H1 (cell line): ENCODE measurements around the gene OR52E8. TPM values are rescaled to one million over a fixed set of nuclear protein-coding genes. Genes with fewer than 3 reads are reported as not detected.

Experiments
- KDM4A ChIP-seq: IDR thresholded peaks from one replicate; pipeline ENCODE4 v1.7.1; 2012; ENCODE audit warnings: low read depth, mild to moderate bottlenecking, moderate library complexity, low read length, inconsistent platforms; ENCODE audit not compliant: severe bottlenecking
- MAFK ChIP-seq: IDR thresholded peaks from 2 replicates; pipeline ENCODE4 v1.6.1; 2012; ENCODE audit warnings: low read depth, mild to moderate bottlenecking, improper control_type of control experiment, low read length
- NRF1 ChIP-seq: IDR thresholded peaks from 2 replicates; pipeline ENCODE4 v1.6.1; 2011; ENCODE audit warnings: mild to moderate bottlenecking, low read depth, low read length, improper control_type of control experiment
- POLR2A ChIP-seq, 2 experiments: IDR thresholded peaks; 1 replicate in 1 of 2; 2 replicates in 1 of 2; pipeline ENCODE4 v1.6.1; 2011; ENCODE audit warnings: low read depth in 2 of 2, low read length in 2 of 2, mild to moderate bottlenecking in 2 of 2; ENCODE audit errors: control extremely low read depth in 1 of 2
- RAD21 ChIP-seq, 2 experiments: IDR thresholded peaks in 1 of 2; conservative IDR thresholded peaks in 1 of 2; 2 replicates each; pipeline ENCODE4 v1.6.1; 2011; ENCODE audit warnings: low read depth in 2 of 2, low read length in 2 of 2, improper control_type of control experiment in 1 of 2, inconsistent platforms in 1 of 2, mild to moderate bottlenecking in 1 of 2, moderate library complexity in 1 of 2
- SP2 ChIP-seq: IDR thresholded peaks from 2 replicates; pipeline ENCODE4 v1.6.1; 2012; ENCODE audit warnings: mild to moderate bottlenecking, low read length, inconsistent platforms
- TAF1 ChIP-seq: IDR thresholded peaks from 2 replicates; pipeline ENCODE4 v1.6.1; 2011; ENCODE audit warnings: mild to moderate bottlenecking, low read depth, low read length
- TEAD4 ChIP-seq: IDR thresholded peaks from 2 replicates; pipeline ENCODE4 v1.6.1; 2012; ENCODE audit warnings: low read depth, low read length, inconsistent platforms, mixed read lengths
- polyA plus RNA-seq, 7 experiments: library from polyadenylated mRNA; depleted of rRNA in 3 of 7; stranded (reverse) in 5 of 7; unstranded in 2 of 7; fragments of >200 nt in 5 of 7; fragments of 200-250 nt in 2 of 7; gene quantifications; 1 replicate in 5 of 7; 2 replicates in 1 of 7; 4 replicates in 1 of 7; pipeline versions ENCODE4 v1.2.1 to v1.2.3, GENCODE V29; 2011 to 2013; ENCODE audit warnings: missing spikeins in 2 of 7, mixed read lengths in 2 of 7
- total RNA-seq: library from RNA; stranded (reverse); fragmentation: NEBNext Ultra II Directional; extraction: Animal tissue kit (Norgen Biotek cat#: 25700); gene quantifications from 2 replicates; pipeline ENCODE4 v1.2.1, GENCODE V29; 2021

OR52E8 gene
- total and polyA plus RNA-seq, 2 of the 8 experiments (the other 6 are each of a cell fraction or from before 2014, with no cell fraction given) = not detected

DNA sequence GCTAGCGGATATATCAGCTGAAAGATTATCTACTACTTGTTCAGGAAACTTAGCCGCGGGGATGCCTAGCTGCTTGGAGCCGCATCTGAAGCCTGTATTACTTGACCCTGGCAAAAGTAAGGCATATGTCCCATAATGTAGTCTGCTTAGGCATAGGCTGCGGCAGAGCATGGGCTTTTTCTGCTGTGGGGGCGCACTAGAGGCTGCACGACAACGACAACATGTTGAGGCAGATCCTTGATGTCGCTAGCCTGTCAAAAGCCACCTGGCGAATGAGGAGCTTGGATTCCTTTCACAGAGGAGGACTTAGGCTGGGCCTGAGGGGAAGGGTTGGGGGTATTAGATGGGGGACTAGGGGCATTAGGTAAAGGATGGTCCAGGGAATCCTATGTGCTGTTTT, 49.9 kb downstream of the OR52E8 start (continued):
- TF ChIP-seq NRF1 = no peak
- no peak for TF ChIP-seq KDM4A
- no peak for TF ChIP-seq POLR2A (IDR thresholded peaks at IDR 0.05; ENCODE audit: control extremely low read depth in 1 of 2, low read depth in 2 of 2, low read length in 2 of 2)
- TF ChIP-seq RAD21 (IDR thresholded peaks at IDR 0.05 in 1 of 2, conservative IDR thresholded peaks at IDR 0.05 in 1 of 2; ENCODE audit: low read depth in 2 of 2, low read length in 2 of 2) = no peak; a peak in 1 of 4 replicates
- TF ChIP-seq TAF1 = no peak
- no peak for TF ChIP-seq SP2
- TF ChIP-seq MAFK = no peak
- TF ChIP-seq TEAD4 = no peak

Other genes starting within 250 kb of the OR52E8 start
- 0.63 and 0.76 TPM in 2 replicates for gene TRIM34, start 232.7 kb downstream of the OR52E8 start, total RNA-seq
- gene TRIM34, start 232.7 kb downstream of the OR52E8 start, polyA plus RNA-seq (2011; rRNA removed) = 2.6 and 5.8 TPM in 2 replicates
- gene TRIM5, start 172.6 kb downstream of the OR52E8 start, total RNA-seq = 33.3 and 35.5 TPM in 2 replicates
- 14.5 and 23.5 TPM in 2 replicates for gene TRIM5, start 172.6 kb downstream of the OR52E8 start, polyA plus RNA-seq (2011; rRNA removed)
- gene TRIM22, start 167.9 kb downstream of the OR52E8 start, total RNA-seq = 56.0 and 57.4 TPM in 2 replicates
- 42.9 and 82.7 TPM in 2 replicates for gene TRIM22, start 167.9 kb downstream of the OR52E8 start, polyA plus RNA-seq (2011; rRNA removed)
- not detected in 2 replicates for gene OR56B1, start 121.2 kb downstream of the OR52E8 start, total RNA-seq
- 0.08 and 0.20 TPM in 2 replicates for gene OR56B1, start 121.2 kb downstream of the OR52E8 start, polyA plus RNA-seq (2011; rRNA removed)
- not detected in 2 replicates for gene OR52N4, start 103.4 kb downstream of the OR52E8 start, total RNA-seq
- 3.5 and 3.7 TPM in 2 replicates for gene OR52N4, start 103.4 kb downstream of the OR52E8 start, polyA plus RNA-seq (2011; rRNA removed)
- not detected in 2 replicates for gene OR52N5, start 74.3 kb downstream of the OR52E8 start, total RNA-seq
- 0.06 and 0.12 TPM in 2 replicates for gene OR52N5, start 74.3 kb downstream of the OR52E8 start, polyA plus RNA-seq (2011; rRNA removed)
- gene OR52N1, start 66.4 kb downstream of the OR52E8 start, total RNA-seq = not detected in 2 replicates
- gene OR52N1, start 66.4 kb downstream of the OR52E8 start, polyA plus RNA-seq (2011; rRNA removed) = 0.09 TPM in 1 of 2 replicates, not detected in the other
- gene OR52N2, start 48.8 kb downstream of the OR52E8 start, total RNA-seq = 0.33 and 0.39 TPM in 2 replicates
- gene OR52N2, start 48.8 kb downstream of the OR52E8 start, polyA plus RNA-seq (2011; rRNA removed) = 3.8 and 4.8 TPM in 2 replicates
- not detected in 2 replicates for gene OR52E6, start 15.8 kb downstream of the OR52E8 start, total RNA-seq
- gene OR52E6, start 15.8 kb downstream of the OR52E8 start, polyA plus RNA-seq (2011; rRNA removed) = 0.14 TPM in 1 of 2 replicates, not detected in the other
- not detected in 2 replicates for gene OR52E4, start 22.9 kb upstream of the OR52E8 start, total RNA-seq
- not detected in 2 replicates for gene OR52E4, start 22.9 kb upstream of the OR52E8 start, polyA plus RNA-seq (2011; rRNA removed)
- gene OR52E5, start 35.5 kb upstream of the OR52E8 start, total RNA-seq = not detected in 2 replicates
- gene OR52E5, start 35.5 kb upstream of the OR52E8 start, polyA plus RNA-seq (2011; rRNA removed) = not detected in 2 replicates
- gene OR56A3, start 84.6 kb upstream of the OR52E8 start, total RNA-seq = not detected in 2 replicates
- not detected in 2 replicates for gene OR56A3, start 84.6 kb upstream of the OR52E8 start, polyA plus RNA-seq (2011; rRNA removed)
- not detected in 2 replicates for gene OR56A5, start 110.8 kb upstream of the OR52E8 start, total RNA-seq
- 0.08 and 0.14 TPM in 2 replicates for gene OR56A5, start 110.8 kb upstream of the OR52E8 start, polyA plus RNA-seq (2011; rRNA removed)
- gene OR52L1, start 129.3 kb upstream of the OR52E8 start, total RNA-seq = not detected in 2 replicates
- 0.06 and 0.24 TPM in 2 replicates for gene OR52L1, start 129.3 kb upstream of the OR52E8 start, polyA plus RNA-seq (2011; rRNA removed)
- gene OR56A4, start 149.3 kb upstream of the OR52E8 start, total RNA-seq = not detected in 2 replicates
- 0.15 and 0.17 TPM in 2 replicates for gene OR56A4, start 149.3 kb upstream of the OR52E8 start, polyA plus RNA-seq (2011; rRNA removed)
- 0.06 and 0.09 TPM in 2 replicates for gene OR56A1, start 173.1 kb upstream of the OR52E8 start, total RNA-seq
- gene OR56A1, start 173.1 kb upstream of the OR52E8 start, polyA plus RNA-seq (2011; rRNA removed) = 0.02 and 0.20 TPM in 2 replicates
- gene OR56B4, start 250.0 kb upstream of the OR52E8 start, total RNA-seq = not detected in 2 replicates
- gene OR56B4, start 250.0 kb upstream of the OR52E8 start, polyA plus RNA-seq (2011; rRNA removed) = not detected in 2 replicates